IPS DF 4.7 (cell line): ENCODE results near the gene SLC35A2.
"Not testable (repeated sequence)": the region's sequence is repeated elsewhere in the genome, so short reads cannot be mapped to it uniquely, and the experiment has no call there.

Experiments
- DNase-seq: peaks from one replicate; pipeline ENCODE4 v3.0.0-alpha.2; 2013; ENCODE audit warnings: low spot score; ENCODE audit errors: extremely low read depth

The SLC35A2 gene

DNA sequence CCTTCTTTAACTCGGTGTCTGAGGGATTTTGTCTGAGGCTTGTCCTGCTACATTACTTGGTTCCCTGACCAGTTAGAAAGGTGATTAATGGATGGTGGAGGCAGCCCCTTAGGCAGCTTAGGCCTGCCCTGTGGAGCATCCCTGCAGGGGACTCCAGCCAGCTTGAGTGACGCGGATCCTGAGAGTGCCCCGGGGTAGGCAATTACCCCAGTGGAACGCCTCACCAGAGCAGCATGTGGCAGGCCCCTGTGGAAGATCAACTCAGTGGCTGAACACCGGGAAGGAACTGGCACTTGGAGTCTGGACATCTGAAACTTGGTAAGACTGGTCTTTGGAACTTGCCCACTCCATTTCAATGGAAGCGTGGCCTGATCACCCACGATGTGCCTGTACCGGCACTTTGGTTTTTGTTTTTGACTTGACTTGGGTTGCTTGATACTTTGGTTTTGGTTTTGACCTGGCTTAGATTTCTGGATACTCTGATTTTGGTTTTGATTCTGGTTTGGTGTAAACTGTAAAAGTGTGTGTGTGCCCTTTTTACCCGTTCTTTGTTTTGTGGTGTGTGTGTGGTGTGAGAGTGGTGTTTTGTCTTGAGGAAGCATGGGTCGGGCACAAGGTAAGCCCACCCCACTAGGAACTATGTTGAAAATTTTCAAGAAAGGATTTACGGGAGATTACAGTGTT is 57.2 kb downstream of the SLC35A2 start:
- not testable (repeated sequence) for DNase-seq

DNA sequence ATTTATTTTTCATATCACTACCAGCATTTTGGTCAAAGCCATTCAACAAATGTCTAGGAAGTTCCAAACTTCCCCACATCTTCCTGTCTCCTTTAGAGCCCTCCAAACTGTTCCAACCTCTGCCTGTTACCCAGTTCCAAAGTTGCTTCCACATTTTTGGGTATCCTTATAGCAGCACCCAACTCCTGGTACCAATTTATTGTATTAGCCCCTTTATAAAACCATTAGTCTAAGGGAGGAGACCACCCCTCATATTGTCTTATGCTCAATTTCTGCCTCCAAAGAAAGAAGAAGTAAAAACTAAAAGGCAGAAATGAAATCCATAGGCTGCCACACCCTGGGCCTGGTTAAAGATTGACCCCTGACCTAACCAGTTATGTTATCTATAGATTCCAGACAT is 58.0 kb downstream of the SLC35A2 start:
- DNase-seq: not testable (repeated sequence)
